AG04450 (cell line): Measurements from ENCODE around the gene STARD13. TPM values are rescaled to one million over a fixed set of nuclear protein-coding genes. Genes with fewer than 3 reads are reported as not detected.

ENCODE experiments used
- CTCF ChIA-PET: fragments of 300-600, 350-600 bp; formaldehyde crosslinking; extraction: SDS; loops from one replicate; lab custom pipeline; 2022; ENCODE audit warnings: antibody characterized with exemption, inconsistent platforms; lab: Charles Lee
- POLR2A ChIA-PET: fragments of 350-600 bp; formaldehyde crosslinking; extraction: SDS; loops from one replicate; lab custom pipeline; 2021; ENCODE audit warnings: antibody characterized with exemption, inconsistent platforms; lab: Yijun Ruan, JAX
- DNase-seq: peaks from one replicate; pipeline ENCODE4 v3.0.0-alpha.2; 2011; ENCODE audit warnings: low read depth, low spot score
- H3K27ac ChIP-seq: one replicate; pipeline ENCODE4 v1.5.1; 2012; ENCODE audit warnings: low read depth, low read length, control low read depth
- H3K27me3 ChIP-seq: one replicate; pipeline ENCODE4 v1.6.0; 2012; ENCODE audit warnings: low read length; ENCODE audit not compliant: control insufficient read depth, insufficient read depth
- H3K4me3 ChIP-seq: 2 replicates; pipeline ENCODE4 v1.5.1; 2011; ENCODE audit warnings: mild to moderate bottlenecking, low read depth, low read length, control low read depth
- H3K9me3 ChIP-seq: 2 replicates; pipeline ENCODE4 v1.5.1; 2012; ENCODE audit warnings: low read length; ENCODE audit not compliant: control insufficient read depth, insufficient read depth
- polyA plus RNA-seq: library from polyadenylated mRNA; depleted of rRNA; stranded (reverse); fragments of >200 nt; gene quantifications from 2 replicates; pipeline ENCODE4 v1.2.3, GENCODE V29; 2011
- TF ChIP-seq, protein P1 (sequence below): IDR thresholded peaks from 2 replicates; pipeline ENCODE4 v1.5.1; 2011; ENCODE audit warnings: low read depth, low read length, control low read depth, inconsistent platforms

The STARD13 gene
- polyA plus RNA-seq, 1 experiment = 27.7 TPM

DNA sequence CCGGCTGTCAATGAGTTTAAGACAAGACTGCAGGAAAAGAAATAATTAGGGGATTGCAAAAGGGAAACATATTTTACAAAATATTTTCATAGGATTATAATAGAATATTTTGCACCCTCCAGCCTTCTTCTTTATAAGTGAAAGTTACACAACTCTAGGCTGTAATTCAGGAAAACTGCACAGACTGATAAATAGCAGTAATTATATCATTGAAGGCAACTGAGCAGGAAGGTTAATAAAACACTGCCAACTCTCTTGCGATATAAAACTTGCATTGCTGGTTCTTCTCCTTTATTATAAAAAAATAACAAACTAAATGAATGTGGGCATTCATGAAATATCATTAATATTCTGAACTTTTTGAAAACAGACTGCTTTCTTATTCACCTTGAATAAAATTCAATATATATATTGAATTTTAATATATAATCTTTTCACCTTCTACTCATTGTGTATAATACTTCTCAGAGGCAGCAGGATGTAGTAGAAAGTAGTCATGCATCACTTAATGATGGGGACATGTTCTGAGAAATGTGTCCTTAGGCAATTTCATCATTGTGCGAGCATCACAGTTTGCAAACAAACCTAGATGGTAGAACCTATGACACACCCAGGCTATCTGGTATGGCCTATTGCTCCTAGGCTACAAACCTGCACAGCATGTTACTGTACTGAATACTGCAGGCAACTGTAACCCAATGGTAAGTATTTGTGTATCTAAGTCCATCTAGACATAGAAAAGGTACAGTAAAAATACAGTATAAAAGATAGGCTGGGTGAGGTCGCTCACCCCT, 24.9 kb upstream of the STARD13 start:
- H3K9me3 ChIP-seq = peaks cover 3% of the 10 kb centered on the region; the same call in 1 of the 2 replicates
- H3K27me3 ChIP-seq = no peaks in the 10 kb centered on the region
- ChIA-PET POLR2A (no interaction called here), CTCF (interaction anchor here (0.6 kb wide), 1 partner anchor 124 kb away, joined by 3 read pairs; no protein-coding TSS in a partner anchor)
- no peak overlapping the region for H3K4me3 ChIP-seq
- DNase-seq = no peak
- TF ChIP-seq, protein P1, sequence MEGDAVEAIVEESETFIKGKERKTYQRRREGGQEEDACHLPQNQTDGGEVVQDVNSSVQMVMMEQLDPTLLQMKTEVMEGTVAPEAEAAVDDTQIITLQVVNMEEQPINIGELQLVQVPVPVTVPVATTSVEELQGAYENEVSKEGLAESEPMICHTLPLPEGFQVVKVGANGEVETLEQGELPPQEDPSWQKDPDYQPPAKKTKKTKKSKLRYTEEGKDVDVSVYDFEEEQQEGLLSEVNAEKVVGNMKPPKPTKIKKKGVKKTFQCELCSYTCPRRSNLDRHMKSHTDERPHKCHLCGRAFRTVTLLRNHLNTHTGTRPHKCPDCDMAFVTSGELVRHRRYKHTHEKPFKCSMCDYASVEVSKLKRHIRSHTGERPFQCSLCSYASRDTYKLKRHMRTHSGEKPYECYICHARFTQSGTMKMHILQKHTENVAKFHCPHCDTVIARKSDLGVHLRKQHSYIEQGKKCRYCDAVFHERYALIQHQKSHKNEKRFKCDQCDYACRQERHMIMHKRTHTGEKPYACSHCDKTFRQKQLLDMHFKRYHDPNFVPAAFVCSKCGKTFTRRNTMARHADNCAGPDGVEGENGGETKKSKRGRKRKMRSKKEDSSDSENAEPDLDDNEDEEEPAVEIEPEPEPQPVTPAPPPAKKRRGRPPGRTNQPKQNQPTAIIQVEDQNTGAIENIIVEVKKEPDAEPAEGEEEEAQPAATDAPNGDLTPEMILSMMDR = no peak
- H3K27ac ChIP-seq = no peak overlapping the region

DNA sequence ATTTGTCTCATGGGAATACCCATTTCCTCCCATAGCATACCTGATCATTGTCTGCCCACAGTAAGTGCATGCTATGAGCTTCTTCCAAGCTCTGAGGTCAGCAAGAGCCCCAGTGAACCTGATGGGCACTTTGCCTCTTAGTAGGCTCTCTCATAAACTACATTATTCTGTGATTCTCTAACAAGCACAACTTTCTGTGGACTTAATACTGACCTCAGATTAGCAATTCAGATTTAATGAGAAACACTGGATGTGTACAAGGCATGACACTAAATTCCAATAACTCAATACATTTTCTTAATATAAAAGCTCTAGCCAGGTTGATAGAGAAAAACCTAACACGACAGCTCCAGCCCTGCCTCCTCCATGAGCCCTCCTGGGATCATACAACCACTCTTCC, 23.3 kb upstream of the STARD13 start:
- Histone ChIP-seq H3K27me3 (no peaks in the 10 kb centered on the region), H3K9me3 (peaks cover 3% of the 10 kb centered on the region; the same call in 1 of the 2 replicates), H3K4me3 (no peak overlapping the region), H3K27ac (no peak overlapping the region)
- ChIA-PET CTCF (no interaction called here), POLR2A (no interaction called here)
- TF ChIP-seq, protein P1 = no peak
- no peak for DNase-seq

DNA sequence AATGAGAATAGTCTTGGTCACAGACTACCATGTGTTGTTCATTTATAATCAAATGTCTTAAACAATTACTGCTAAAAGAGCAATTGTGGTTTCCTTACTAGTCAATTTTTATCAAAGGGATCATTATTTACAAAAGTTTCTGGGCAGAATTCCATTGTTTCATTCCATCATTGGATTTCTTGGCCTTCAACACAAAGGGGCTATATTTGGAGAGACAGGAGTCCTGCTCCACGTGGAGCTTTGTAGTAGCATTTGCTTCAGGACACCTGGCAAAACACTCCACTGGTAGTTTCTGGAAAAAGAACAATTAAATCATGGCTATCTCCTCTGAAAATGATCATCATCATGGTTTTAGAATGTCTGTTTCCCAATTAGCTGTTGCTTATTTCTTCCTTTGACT, 22.3 kb upstream of the STARD13 start:
- no peak overlapping the region for H3K27ac ChIP-seq
- CTCF ChIA-PET = interaction anchor here (0.8 to 1.0 kb wide), 2 partner anchors 23 to 235 kb away, joined by 3 to 4 read pairs; partner anchors contain the start of gene STARD13
- TF ChIP-seq, protein P1 = no peak
- peaks cover 3% of the 10 kb centered on the region; the same call in 1 of the 2 replicates for H3K9me3 ChIP-seq
- POLR2A ChIA-PET = no interaction called here
- no peaks in the 10 kb centered on the region for H3K27me3 ChIP-seq
- no peak for DNase-seq
- H3K4me3 ChIP-seq = no peak overlapping the region

- no peaks in the 10 kb centered on the region for H3K27me3 ChIP-seq
- H3K4me3 ChIP-seq = no peak overlapping the region
- no peak for DNase-seq
- H3K27ac ChIP-seq = no peak overlapping the region
- TF ChIP-seq, protein P1 = no peak
- CTCF ChIA-PET = no interaction called here
- peaks cover 3% of the 10 kb centered on the region; the same call in 1 of the 2 replicates for H3K9me3 ChIP-seq
- POLR2A ChIA-PET = no interaction called here
Observed at GRCh38 chr13:33303855-33304597, 18.5 kb upstream of the STARD13 start.
